DND-41 (cell line): ENCODE data around the gene HSPBAP1.

ENCODE experiments used
- ATAC-seq: fragments of 200-7000 bp; cut with Tn5 transposase; 3 replicates; pipeline ENCODE4 v1.9.1; 2021; ENCODE audit warnings: low read depth; ENCODE audit not compliant: insufficient read depth
- DNase-seq: peaks from one replicate; pipeline ENCODE4 v3.0.0-alpha.2; 2020
- H2AFZ ChIP-seq: 2 replicates; pipeline ENCODE4 v1.6.0; 2012; ENCODE audit warnings: low read depth, low read length
- H3K27ac ChIP-seq: 2 replicates; pipeline ENCODE4 v1.5.1; 2012; ENCODE audit warnings: low read length, inconsistent platforms
- H3K27me3 ChIP-seq: fragments of 200-600 bp; sonication (generic); 2 replicates; pipeline ENCODE4 v1.6.0; 2012; ENCODE audit warnings: low read length, mild to moderate bottlenecking, inconsistent platforms; ENCODE audit not compliant: insufficient read depth, poor library complexity
- H3K36me3 ChIP-seq: 2 replicates; pipeline ENCODE4 v1.5.1; 2012; ENCODE audit warnings: low read length, inconsistent platforms; ENCODE audit not compliant: insufficient read depth
- H3K4me1 ChIP-seq: 2 replicates; pipeline ENCODE4 v1.5.1; 2012; ENCODE audit warnings: mild to moderate bottlenecking, low read length; ENCODE audit not compliant: insufficient read depth
- H3K4me2 ChIP-seq: 2 replicates; pipeline ENCODE4 v1.6.0; 2012; ENCODE audit warnings: mild to moderate bottlenecking, moderate library complexity, low read length, inconsistent platforms; ENCODE audit not compliant: insufficient read depth
- H3K4me3 ChIP-seq, 2 experiments: fragments of 200-600 bp in 1 of 2; shearing (Covaris generic) in 1 of 2; 2 replicates each; pipeline ENCODE4 v1.5.1; 2012 to 2016; ENCODE audit warnings: inconsistent platforms in 2 of 2, low read length in 2 of 2, mild to moderate bottlenecking in 2 of 2, low read depth in 1 of 2, moderate library complexity in 1 of 2
- H3K79me2 ChIP-seq: 2 replicates; pipeline ENCODE4 v1.6.0; 2012; ENCODE audit warnings: low read length, inconsistent platforms; ENCODE audit not compliant: insufficient read depth
- H3K9ac ChIP-seq: 2 replicates; pipeline ENCODE4 v1.6.0; 2012; ENCODE audit warnings: low read depth, mild to moderate bottlenecking, inconsistent platforms, low read length, moderate library complexity
- H3K9me3 ChIP-seq: 2 replicates; pipeline ENCODE4 v1.5.1; 2012; ENCODE audit warnings: low read length, moderate library complexity, mild to moderate bottlenecking, inconsistent platforms; ENCODE audit not compliant: insufficient read depth, severe bottlenecking
- H4K20me1 ChIP-seq: 2 replicates; pipeline ENCODE4 v1.6.0; 2012; ENCODE audit warnings: low read length; ENCODE audit not compliant: insufficient read depth
- EZH2 ChIP-seq: IDR thresholded peaks from 3 replicates; pipeline ENCODE4 v1.6.1; 2012; ENCODE audit warnings: borderline replicate concordance, low read depth, mild to moderate bottlenecking, moderate library complexity, low read length, inconsistent platforms; ENCODE audit not compliant: severe bottlenecking
- TF ChIP-seq, protein P1 (sequence below): IDR thresholded peaks from 2 replicates; pipeline ENCODE4 v1.5.1; 2012; ENCODE audit warnings: borderline replicate concordance, low read length, moderate library complexity, mild to moderate bottlenecking; ENCODE audit not compliant: poor library complexity, severe bottlenecking; ENCODE audit errors: extremely low read depth

Gene HSPBAP1

DNA sequence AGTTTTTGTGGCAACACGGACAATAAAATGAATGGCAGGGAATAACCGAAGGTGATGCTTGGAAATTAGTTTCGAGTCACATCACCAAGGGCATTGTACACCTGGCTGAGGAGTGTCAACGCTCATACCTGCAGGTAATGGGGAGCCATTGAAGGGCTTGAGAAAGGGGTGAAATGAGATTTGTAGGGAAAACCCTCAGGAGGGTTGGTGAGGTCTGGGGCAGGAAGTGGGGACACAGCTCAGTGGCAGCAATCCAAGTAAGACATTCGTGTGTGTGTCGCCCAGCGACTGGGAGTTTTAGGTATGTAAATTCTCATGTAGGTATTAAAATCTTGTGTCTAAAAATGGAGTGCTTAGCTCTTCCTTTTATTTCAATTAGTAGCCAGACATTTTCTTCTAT is 98.7 kb downstream of the HSPBAP1 start:
- TF ChIP-seq, protein P1, sequence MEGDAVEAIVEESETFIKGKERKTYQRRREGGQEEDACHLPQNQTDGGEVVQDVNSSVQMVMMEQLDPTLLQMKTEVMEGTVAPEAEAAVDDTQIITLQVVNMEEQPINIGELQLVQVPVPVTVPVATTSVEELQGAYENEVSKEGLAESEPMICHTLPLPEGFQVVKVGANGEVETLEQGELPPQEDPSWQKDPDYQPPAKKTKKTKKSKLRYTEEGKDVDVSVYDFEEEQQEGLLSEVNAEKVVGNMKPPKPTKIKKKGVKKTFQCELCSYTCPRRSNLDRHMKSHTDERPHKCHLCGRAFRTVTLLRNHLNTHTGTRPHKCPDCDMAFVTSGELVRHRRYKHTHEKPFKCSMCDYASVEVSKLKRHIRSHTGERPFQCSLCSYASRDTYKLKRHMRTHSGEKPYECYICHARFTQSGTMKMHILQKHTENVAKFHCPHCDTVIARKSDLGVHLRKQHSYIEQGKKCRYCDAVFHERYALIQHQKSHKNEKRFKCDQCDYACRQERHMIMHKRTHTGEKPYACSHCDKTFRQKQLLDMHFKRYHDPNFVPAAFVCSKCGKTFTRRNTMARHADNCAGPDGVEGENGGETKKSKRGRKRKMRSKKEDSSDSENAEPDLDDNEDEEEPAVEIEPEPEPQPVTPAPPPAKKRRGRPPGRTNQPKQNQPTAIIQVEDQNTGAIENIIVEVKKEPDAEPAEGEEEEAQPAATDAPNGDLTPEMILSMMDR, result no peak
- H3K9me3 ChIP-seq, result no peaks in the 10 kb centered on the region
- no peak overlapping the region for H3K4me2 ChIP-seq
- H3K27ac ChIP-seq, result no peak overlapping the region
- H3K9ac ChIP-seq, result no peak overlapping the region
- no peaks in the 10 kb centered on the region for H3K4me1 ChIP-seq
- no peaks in the 10 kb centered on the region for H3K79me2 ChIP-seq
- DNase-seq (no peak), ATAC-seq (no peak)
- no peak overlapping the region for H2AFZ ChIP-seq
- H3K27me3 ChIP-seq, result no peaks in the 10 kb centered on the region
- H3K36me3 ChIP-seq, result peaks cover 81% of the 10 kb centered on the region
- H3K4me3 ChIP-seq, result no peak overlapping the region
- no peaks in the 10 kb centered on the region for H4K20me1 ChIP-seq

DNA sequence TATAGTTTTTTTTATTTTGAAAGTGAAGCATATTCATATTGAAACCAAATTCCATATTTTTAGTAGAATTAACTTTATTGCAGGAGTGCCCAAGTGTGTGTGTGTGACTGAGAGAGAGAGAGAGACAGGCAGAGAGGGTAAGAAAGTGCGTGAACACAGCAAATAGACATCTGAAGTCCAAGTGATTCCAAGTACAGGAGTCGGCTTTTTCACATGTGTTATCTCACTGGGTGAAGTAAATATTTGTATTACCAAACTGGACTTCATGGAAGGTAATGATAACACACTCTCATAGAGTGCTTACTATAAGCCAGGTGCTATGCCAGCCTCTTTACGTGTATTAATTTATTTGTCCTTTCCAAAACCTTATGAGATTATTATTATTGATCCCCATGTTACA is 101.0 kb downstream of the HSPBAP1 start:
- DNase-seq (no peak), ATAC-seq (no peak)
- Histone ChIP-seq H2AFZ (no peak overlapping the region), H3K27ac (no peak overlapping the region), H3K9me3 (no peaks in the 10 kb centered on the region), H3K36me3 (peaks cover 58% of the 10 kb centered on the region), H3K79me2 (no peaks in the 10 kb centered on the region), H3K27me3 (no peaks in the 10 kb centered on the region), H3K9ac (no peak overlapping the region), H3K4me1 (no peaks in the 10 kb centered on the region), H3K4me2 (no peak overlapping the region), H4K20me1 (no peaks in the 10 kb centered on the region), H3K4me3 (no peak overlapping the region)
- TF ChIP-seq EZH2, result no peak
- TF ChIP-seq, protein P1, result no peak

DNA sequence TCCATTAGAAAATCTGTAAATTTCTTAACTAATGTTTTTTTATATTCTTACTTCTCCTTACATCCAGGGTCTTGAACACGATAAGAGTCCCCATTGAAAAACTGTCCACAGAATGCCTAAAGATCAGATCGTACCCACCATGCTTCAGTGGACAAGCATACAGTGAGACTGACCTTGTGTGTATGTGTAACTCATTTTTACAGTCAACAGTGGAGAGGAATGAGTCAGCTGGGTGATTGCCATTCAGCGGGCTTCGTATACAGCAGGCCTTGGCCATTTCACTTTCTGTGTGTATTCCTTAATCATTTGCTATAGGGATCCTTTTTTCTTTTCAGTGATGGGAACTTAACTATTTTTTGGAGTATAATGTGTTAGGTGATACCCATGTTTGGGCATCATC is 102.4 kb downstream of the HSPBAP1 start:
- no peak for DNase-seq
- Histone ChIP-seq H4K20me1 (0 out of 2 replicates have a peak, but pooled peaks cover 3% of the 10 kb centered on the region), H3K4me2 (no peak overlapping the region), H3K36me3 (peaks cover 43% of the 10 kb centered on the region), H2AFZ (no peak overlapping the region), H3K27me3 (no peaks in the 10 kb centered on the region), H3K27ac (no peak overlapping the region), H3K9ac (no peak overlapping the region), H3K79me2 (no peaks in the 10 kb centered on the region), H3K4me3 (no peak overlapping the region), H3K9me3 (no peaks in the 10 kb centered on the region), H3K4me1 (no peaks in the 10 kb centered on the region)
- no peak for ATAC-seq
- TF ChIP-seq, protein P1, result no peak

DNA sequence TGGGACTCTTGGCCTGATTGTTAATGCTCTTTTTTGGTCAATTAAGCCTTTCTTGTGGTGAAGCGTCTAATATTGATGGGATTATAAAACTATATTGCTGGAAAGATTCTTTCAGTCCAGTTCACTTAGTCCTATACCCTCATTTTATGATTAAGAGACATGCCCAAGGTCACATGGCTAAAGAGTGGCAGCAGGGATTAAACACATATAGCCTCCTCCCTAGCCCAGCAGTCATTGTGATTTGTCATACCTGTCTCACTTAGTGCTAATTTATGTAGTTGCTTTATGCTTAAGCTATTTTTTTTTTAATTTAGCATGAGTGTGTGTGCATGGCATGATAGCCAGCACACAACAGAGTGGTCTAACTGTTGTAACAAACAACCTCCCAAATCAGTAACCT is 103.5 kb downstream of the HSPBAP1 start:
- DNase-seq, result no peak
- H2AFZ ChIP-seq, result no peak overlapping the region
- peaks cover 32% of the 10 kb centered on the region for H3K36me3 ChIP-seq

More for the DNA sequence above, 103.5 kb downstream of the HSPBAP1 start:
- TF ChIP-seq EZH2, result no peak
- TF ChIP-seq, protein P1, result no peak
- H3K27ac ChIP-seq, result no peak overlapping the region
- H3K27me3 ChIP-seq, result no peaks in the 10 kb centered on the region
- peaks cover 2% of the 10 kb centered on the region; the same call in 1 of the 2 replicates for H3K79me2 ChIP-seq
- 0 out of 2 replicates have a peak, but pooled peaks cover 3% of the 10 kb centered on the region for H4K20me1 ChIP-seq
- no peak overlapping the region for H3K9ac ChIP-seq
- H3K4me1 ChIP-seq, result no peaks in the 10 kb centered on the region
- H3K9me3 ChIP-seq, result no peaks in the 10 kb centered on the region
- no peak overlapping the region for H3K4me3 ChIP-seq
- ATAC-seq, result no peak
- H3K4me2 ChIP-seq, result no peak overlapping the region
